Ammon's horn (tissue), 1 donor: ENCODE measurements around the gene PCDHB13.
"Not testable (repeated sequence)": the region's sequence is repeated elsewhere in the genome, so short reads cannot be mapped to it uniquely, and the experiment has no call there.

Experiments
- DNase-seq: peaks from one replicate; pipeline ENCODE4 v3.0.0-alpha.2; 2016; ENCODE audit warnings: low spot score

The PCDHB13 gene

DNA sequence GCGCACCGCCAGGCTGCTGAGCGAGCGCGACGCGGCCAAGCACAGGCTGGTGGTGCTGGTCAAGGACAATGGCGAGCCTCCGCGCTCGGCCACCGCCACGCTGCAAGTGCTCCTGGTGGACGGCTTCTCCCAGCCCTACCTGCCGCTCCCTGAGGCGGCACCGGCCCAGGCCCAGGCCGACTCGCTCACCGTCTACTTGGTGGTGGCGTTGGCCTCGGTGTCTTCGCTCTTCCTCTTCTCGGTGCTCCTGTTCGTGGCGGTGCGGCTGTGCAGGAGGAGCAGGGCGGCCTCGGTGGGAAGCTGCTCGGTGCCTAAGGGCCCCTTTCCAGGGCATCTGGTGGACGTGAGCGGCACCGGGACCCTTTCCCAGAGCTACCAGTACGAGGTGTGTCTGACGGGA, 12.1 kb upstream of the PCDHB13 start:
- DNase-seq: not testable (repeated sequence)

DNA sequence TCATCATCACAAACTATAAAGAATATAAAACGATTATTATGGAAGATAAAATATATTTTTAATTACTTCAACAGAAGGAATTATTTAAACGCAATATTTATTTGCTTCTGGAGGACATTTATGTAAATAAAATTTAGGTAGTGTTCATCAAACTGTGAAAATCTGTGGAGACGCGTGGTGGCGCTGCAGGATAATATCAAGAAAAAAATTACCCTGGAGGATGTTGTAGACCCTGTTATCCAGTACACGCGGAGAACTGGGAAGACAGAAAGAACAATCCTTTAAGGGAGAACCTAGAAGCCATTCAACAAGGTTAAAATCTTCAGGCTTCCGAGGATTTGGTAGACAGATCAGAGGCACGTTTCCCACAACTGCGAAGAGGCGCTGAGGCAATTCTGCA, 5.2 kb upstream of the PCDHB13 start, which contains the start of gene PCDHB12:
Gene PCDHB12 (plus strand): TSS at position 242 of the 400 bp plus-strand sequence. CDS start 189 bp downstream, outside the sequence.
- peak; percentile 10 for DNase-seq

DNA sequence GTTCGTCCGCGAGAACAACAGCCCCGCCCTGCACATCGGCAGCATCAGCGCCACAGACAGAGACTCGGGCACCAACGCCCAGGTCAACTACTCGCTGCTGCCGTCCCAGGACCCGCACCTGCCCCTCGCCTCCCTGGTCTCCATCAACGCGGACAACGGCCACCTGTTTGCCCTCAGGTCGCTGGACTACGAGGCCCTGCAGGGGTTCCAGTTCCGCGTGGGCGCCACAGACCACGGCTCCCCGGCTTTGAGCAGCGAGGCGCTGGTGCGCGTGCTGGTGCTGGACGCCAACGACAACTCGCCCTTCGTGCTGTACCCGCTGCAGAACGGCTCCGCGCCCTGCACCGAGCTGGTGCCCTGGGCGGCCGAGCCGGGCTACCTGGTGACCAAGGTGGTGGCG, 3.4 kb upstream of the PCDHB13 start:
- not testable (repeated sequence) for DNase-seq

DNA sequence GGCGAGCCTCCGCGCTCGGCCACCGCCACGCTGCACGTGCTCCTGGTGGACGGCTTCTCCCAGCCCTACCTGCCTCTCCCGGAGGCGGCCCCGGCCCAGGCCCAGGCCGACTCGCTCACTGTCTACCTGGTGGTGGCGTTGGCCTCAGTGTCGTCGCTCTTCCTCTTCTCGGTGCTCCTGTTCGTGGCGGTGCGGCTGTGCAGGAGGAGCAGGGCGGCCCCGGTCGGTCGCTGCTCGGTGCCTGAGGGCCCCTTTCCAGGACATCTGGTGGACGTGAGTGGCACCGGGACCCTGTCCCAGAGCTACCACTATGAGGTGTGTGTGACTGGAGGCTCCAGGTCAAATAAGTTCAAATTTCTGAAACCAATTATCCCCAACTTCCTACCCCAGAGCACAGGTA, 2.9 kb upstream of the PCDHB13 start:
- not testable (repeated sequence) for DNase-seq

DNA sequence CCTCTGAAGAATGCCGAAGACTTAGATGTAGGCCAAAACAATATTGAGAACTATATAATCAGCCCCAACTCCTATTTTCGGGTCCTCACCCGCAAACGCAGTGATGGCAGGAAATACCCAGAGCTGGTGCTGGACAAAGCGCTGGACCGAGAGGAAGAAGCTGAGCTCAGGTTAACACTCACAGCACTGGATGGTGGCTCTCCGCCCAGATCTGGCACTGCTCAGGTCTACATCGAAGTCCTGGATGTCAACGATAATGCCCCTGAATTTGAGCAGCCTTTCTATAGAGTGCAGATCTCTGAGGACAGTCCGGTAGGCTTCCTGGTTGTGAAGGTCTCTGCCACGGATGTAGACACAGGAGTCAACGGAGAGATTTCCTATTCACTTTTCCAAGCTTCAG, 864 bp downstream of the PCDHB13 start:
- not testable (repeated sequence) for DNase-seq

DNA sequence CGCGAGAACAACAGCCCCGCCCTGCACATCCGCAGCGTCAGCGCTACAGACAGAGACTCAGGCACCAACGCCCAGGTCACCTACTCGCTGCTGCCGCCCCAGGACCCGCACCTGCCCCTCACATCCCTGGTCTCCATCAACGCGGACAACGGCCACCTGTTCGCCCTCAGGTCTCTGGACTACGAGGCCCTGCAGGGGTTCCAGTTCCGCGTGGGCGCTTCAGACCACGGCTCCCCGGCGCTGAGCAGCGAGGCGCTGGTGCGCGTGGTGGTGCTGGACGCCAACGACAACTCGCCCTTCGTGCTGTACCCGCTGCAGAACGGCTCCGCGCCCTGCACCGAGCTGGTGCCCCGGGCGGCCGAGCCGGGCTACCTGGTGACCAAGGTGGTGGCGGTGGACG, 1.8 kb downstream of the PCDHB13 start:
- DNase-seq: not testable (repeated sequence)

DNA sequence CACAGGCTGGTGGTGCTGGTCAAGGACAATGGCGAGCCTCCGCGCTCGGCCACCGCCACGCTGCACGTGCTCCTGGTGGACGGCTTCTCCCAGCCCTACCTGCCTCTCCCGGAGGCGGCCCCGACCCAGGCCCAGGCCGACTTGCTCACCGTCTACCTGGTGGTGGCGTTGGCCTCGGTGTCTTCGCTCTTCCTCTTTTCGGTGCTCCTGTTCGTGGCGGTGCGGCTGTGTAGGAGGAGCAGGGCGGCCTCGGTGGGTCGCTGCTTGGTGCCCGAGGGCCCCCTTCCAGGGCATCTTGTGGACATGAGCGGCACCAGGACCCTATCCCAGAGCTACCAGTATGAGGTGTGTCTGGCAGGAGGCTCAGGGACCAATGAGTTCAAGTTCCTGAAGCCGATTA, 2.3 kb downstream of the PCDHB13 start:
- DNase-seq: not testable (repeated sequence)

DNA sequence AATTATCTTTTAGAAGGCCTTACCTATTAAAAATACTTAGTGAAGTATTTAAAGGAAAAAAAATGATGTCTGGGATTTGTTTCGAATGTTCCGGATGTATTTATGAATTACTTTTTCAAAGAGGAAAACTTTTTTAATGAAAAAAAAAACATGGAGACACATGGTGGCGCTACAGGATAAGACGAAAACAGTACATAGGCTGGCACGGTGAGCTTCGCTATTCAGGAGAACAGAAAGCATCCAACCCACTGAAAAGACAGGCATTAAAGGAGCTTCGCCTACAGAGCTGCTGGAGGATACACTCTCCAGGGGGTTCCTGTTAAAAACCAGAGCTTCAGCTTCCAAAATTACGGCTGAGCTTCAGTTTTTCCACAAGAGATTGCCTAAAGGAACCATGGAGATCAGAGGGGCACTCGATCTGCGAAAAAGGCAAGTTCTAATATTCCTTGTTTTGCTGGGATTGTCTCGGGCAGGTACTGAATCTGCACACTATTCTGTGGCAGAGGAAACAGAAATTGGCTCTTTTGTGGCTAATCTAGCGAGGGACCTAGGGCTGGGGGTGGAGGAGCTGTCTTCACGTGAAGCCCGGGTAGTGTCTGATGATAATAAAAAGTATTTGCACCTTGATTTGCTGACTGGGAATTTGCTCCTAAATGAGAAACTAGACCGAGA, 9.5 kb downstream of the PCDHB13 start, which contains the start of gene PCDHB14:
Gene PCDHB14 (plus strand): TSS at position 232 of the 672 bp plus-strand sequence. CDS start 163 bp downstream, at position 395.
- peak; percentile 28 for DNase-seq

DNA sequence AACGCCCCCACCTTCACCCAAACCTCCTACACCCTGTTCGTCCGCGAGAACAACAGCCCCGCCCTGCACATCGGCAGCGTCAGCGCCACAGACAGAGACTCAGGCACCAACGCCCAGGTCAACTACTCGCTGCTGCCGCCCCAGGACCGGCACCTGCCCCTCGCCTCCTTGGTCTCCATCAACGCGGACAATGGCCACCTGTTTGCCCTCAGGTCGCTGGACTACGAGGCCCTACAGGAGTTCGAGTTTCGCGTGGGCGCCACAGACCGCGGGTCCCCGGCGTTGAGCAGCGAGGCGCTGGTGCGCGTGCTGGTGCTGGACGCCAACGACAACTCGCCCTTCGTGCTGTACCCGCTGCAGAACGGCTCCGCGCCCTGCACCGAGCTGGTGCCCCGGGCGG, 11.1 kb downstream of the PCDHB13 start:
- DNase-seq: not testable (repeated sequence)

DNA sequence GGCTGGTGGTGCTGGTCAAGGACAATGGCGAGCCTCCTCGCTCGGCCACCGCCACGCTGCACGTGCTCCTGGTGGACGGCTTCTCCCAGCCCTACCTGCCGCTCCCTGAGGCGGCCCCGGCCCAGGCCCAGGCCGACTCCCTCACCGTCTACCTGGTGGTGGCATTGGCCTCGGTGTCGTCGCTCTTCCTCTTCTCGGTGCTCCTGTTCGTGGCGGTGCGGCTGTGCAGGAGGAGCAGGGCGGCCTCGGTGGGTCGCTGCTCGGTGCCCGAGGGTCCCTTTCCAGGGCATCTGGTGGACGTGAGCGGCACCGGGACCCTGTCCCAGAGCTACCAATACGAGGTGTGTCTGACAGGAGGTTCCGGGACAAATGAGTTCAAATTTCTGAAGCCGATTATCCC, 11.7 kb downstream of the PCDHB13 start:
- not testable (repeated sequence) for DNase-seq

DNA sequence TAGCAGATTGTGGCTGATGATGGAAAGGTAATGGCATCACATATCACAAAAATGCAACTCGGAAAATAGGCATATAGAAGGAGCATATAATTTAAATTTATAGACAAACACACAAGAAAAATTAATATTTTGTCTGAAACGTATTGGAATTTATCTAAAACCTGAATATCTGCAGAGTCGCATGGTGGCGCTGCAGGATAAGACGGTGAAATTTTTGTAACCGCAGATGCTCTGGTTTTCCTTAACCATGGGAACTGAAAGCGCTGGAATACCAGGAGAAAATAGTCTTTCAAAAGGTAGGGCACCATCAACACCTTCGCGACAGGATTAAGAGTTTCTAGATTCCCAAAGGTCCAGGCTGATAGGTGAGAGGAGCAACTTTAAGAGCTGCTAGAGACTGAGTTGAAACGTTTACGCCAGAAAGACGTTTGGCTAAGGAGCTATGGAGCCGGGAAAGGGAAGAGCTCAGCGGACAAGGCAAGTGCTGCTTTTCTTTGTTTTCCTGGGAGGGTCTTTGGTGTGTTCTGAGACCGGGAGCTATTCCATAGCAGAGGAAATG, 20.5 kb downstream of the PCDHB13 start:
- DNase-seq: no peak

DNA sequence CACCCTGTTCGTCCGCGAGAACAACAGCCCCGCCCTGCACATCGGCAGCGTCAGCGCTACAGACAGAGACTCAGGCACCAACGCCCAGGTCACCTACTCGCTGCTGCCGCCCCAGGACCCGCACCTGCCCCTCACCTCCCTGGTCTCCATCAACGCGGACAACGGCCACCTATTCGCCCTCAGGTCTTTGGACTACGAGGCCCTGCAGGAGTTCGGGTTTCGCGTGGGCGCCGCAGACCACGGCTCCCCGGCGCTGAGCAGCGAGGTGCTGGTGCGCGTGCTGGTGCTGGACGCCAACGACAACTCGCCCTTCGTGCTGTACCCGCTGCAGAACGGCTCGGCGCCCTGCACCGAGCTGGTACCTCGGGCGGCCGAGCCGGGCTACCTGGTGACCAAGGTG, 22.2 kb downstream of the PCDHB13 start:
- DNase-seq: not testable (repeated sequence)

DNA sequence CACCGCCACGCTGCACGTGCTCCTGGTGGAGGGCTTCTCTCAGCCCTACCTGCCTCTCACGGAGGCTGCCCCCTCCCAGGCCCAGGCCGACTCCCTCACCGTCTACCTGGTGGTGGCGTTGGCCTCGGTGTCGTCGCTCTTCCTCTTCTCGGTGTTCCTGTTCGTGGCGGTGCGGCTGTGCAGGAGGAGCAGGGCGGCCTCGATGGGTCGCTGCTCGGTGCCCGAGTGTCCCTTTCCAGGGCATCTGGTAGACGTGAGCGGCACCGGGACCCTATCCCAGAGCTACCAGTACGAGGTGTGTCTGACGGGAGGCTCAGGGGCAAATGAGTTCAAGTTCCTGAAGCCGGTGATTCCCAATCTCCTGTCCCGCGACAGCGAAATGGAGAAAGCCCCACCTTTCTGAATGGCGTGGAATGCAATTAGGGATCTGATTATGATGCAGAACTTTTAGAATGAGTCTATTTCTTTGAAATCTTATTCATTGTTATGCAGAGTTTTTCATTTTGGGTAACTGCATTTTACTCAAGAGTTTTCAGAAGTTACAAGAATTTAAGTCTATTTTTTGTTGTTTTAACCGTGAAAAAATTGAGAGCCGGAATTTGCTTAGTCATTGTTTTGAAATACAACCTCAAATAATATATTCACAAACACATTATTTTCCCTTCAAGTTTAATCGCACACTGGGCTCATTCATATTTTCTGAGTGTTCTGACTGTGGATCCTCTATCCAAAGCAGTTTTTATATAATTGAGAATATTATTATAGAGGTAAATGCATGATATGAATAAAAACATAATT, 23.0 kb downstream of the PCDHB13 start:
- DNase-seq: no peak

DNA sequence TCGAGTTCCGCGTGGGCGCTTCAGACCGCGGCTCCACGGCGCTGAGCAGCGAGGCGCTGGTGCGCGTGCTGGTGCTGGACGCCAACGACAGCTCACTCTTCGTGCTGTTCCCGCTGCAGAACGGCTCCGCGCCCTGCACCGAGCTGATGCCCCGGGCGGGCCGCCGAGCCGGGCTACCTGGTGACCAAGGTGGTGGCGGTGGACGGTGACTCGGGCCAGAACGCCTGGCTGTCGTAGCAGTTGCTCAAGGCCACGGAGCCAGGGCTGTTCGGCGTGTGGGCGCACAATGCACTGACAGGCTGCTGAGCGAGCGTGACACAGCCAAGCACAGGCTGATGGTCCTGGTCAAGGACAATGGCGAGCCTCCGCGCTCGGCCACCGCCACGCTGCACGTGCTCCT, 27.8 kb downstream of the PCDHB13 start:
- DNase-seq: no peak

DNA sequence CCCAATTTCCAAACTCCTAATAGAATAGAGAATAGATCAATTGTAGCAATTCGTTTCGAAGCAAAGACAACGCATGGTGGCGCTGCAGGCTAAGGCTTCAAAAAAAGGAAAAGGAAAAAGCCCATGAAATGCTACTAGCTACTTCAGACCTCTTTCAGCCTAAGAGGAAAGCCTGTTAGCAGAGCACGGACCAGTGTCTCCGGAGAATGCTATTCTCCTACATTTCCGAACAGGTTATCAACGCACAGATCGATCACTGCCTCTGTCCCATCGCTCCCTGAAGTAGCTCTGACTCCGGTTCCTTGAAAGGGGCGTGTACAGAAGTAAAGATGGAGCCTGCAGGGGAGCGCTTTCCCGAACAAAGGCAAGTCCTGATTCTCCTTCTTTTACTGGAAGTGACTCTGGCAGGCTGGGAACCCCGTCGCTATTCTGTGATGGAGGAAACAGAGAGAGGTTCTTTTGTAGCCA, 31.6 kb downstream of the PCDHB13 start, which contains the start of gene PCDHB15:
Gene PCDHB15 (plus strand): TSS at position 146 of the 468 bp plus-strand sequence. CDS start 184 bp downstream, at position 330.
- DNase-seq: no peak

DNA sequence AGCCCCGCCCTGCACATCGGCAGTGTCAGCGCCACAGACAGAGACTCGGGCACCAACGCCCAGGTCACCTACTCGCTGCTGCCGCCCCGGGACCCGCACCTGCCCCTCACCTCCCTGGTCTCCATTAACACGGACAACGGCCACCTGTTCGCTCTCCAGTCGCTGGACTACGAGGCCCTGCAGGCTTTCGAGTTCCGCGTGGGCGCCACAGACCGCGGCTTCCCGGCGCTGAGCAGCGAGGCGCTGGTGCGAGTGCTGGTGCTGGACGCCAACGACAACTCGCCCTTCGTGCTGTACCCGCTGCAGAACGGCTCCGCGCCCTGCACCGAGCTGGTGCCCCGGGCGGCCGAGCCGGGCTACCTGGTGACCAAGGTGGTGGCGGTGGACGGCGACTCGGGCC, 33.3 kb downstream of the PCDHB13 start:
- not testable (repeated sequence) for DNase-seq

DNA sequence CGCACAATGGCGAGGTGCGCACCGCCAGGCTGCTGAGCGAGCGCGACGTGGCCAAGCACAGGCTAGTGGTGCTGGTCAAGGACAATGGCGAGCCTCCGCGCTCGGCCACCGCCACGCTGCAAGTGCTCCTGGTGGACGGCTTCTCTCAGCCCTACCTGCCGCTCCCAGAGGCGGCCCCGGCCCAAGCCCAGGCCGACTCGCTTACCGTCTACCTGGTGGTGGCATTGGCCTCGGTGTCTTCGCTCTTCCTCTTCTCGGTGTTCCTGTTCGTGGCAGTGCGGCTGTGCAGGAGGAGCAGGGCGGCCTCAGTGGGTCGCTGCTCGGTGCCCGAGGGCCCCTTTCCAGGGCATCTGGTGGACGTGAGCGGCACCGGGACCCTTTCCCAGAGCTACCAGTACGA, 33.7 kb downstream of the PCDHB13 start:
- not testable (repeated sequence) for DNase-seq

DNA sequence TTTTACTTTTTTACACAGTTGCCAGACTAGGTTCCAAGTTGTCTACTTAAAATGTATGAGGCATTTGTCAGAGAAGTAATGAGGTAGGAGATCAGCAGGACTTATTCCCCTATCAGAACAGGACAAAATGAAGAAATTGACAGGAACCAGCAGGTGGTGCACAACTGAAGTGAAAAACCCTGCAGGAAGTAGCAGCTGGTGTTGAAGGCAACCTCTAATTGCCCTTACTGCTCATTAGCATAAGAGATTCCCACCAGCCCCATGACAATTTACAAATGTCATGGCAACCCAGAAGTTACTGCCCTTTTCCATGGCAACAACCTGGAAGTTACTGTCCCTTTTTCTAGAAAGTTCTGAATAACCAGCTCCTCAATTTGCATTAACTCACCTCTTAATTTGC, 36.9 kb downstream of the PCDHB13 start:
- no peak for DNase-seq

DNA sequence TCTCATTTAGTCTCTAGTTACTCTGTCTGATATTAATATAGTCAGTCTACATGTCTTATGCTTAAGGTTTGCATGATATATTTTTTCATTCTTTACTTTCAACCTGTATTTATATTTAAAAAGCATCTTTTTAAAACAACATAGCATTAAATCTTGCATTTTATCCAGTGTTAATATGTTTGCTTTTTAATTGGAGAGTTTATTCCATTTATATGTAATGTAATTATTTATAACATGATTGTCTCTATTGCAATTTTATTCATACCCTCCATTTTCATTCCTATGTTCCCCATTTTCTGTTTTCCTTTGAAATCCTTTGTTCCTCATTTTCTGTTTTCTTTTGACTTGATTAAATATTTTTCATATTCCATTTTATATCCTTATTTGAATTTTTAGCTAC, 44.7 kb downstream of the PCDHB13 start:
- no peak for DNase-seq

DNA sequence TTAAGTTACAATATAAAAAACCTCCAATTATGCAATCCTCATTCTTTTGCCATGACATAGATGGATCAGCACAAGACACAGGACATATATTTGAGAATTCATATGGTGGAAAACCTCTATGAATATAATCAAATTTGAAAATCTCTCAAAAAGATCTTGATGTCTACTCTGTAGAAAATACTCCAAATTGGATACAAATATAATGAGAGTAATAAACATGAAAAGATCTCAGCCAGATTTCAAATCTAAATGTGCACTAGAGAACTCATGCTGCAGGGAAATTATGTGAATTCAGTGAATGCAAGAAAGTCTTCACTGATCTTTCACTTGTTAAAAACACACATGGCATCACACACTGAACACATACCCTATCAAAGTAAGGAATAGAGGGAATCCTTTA, 45.2 kb downstream of the PCDHB13 start:
- no peak for DNase-seq

DNA sequence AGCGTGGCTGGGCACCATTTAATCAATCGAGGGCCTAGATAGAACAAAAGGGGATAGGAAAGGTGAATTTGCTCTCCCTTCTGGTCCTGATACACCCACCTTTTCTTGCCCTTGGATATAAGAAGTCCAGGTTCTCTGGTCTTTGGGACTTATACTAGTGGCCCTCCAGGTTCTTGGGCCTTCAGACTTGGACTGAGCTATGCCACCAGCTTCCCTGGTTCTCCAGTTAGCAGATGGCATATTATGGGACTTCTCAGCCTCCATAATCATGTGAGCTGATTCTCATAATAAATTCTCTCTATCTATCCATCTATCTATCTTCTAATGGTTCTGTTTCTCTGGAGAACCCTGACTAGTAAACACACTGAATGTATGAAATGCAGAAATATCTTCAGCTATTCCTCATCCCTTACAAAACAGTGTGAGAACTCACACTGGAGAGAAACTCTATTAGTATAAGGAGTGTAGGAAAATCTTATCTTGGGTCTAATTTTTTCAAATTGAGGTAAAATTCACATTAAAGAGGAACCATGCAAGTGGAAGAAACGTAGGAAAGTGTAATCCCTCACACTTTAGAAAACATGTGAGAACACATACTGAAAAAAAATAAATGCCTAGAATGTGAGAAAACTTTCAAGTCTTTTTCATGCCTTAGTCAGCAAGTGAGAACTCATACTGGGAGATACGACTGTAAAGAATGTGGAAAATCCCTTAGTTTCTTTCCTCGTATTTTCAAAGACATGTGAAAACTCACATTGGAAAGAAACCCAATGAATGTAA, 46.9 kb downstream of the PCDHB13 start:
- no peak for DNase-seq

DNA sequence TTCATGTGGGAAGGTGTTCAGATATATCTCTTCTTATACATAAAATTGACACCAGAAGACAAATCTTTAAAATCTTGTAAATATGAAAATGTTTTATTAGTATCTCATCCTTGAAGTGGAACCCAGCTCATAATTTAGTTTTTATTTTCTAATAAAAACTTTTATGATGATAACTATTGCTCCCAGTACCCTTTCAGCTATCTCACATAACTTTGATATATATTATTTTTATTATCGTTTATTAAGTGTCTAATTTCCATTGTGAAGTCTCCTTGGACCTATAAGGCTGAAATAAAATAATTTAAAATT, 47.5 kb downstream of the PCDHB13 start:
- no peak for DNase-seq
